HG03442 (cell line): Measurements from ENCODE around the gene OPRL1.
A peak's percentile ranks its signal among the peaks of the same experiment; 100 is the strongest.

ENCODE experiments used
- ATAC-seq: cut with Tn5 transposase; IDR thresholded peaks from one replicate; pipeline ENCODE4 v1.9.1; 2021; ENCODE audit warnings: mild to moderate bottlenecking, moderate library complexity; ENCODE audit not compliant: unreplicated experiment

The OPRL1 gene

DNA sequence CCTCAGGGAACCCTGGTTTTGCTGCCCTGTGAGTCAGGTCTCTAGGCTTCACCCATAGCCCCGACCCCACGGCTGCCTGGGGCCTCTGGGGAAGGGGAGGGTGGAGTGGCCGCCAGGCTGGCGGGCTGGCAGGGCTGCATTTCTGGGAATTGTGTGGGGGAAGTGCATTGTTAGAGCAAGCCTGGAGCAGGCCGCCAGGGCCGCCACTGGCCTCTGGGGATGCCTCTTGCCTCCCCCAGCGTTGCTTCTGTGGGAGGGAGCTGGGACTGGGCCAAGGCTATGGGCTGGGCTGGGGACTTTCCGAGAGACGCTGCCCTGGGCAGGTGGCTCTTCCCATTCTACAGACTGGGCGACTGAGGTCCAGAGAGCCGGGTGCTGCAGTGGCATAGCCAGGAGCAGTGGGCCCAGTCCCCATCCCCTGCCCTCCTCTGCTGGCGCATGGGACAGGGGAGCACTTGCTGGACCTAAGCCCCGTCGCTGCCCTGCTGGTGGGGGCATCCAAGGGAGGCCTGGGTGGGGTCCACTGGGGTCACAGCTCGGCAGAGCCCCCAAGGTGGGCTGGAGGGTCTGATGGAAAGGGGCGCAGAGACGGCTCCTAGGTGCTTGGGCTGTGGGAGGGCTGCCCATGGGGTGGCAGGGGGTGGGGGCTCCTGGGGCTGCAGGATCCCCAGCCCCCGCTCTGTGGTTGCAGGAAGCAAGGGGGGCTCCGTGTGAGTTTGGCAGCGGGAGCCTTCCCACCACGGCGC is 23.8 kb upstream of the OPRL1 start:
- ATAC-seq, result no peak

DNA sequence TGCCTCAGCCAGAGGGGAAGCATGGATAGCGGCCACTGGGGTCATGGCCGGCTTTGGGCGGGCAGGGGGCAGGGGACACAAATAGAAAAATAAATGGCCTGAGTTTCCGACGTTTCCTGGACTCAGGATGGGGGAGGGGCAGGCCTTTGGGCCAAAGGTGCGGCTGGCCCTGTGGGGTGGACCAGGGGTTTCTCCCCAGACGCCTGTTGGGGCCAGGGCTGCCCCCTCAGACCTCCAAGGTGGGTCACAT is 23.3 kb upstream of the OPRL1 start:
- ATAC-seq, result no peak

DNA sequence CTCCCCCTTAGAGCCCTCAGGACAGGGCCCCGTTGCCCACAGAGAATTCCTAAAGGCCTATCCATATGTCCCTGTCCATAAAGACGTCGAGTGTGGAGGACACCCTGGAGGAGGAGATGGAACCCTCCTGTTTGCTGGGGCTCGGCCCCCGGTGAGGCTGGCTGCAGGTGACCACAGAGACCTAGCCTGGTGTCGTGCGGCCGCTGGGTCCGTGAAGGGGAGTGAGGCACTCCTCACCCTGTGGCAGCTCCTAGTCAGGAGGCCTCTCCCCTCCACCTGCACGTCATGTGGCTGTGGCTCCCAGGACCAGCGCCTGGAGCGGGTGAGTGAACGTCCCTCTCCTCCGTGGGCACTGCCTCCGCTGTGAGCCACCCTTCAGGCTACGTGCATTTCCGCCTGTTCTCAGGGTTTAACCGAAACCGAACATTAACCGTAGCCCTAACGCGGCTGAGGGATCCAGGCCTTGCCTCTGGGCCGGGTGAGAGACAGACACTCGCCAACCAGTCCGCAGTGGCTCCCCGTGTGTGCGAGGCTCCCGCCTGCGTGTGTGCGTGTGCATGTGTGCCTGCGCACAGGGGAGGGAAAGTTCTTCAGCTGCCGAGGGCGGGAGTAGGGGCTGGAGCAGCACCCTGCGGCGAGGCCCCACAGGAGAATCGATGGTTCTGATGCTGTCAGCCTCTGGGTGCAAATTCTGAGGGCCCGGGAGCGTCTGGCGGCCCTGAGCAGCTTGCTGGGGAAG is 22.8 kb upstream of the OPRL1 start:
- ATAC-seq, result peak; percentile 11

DNA sequence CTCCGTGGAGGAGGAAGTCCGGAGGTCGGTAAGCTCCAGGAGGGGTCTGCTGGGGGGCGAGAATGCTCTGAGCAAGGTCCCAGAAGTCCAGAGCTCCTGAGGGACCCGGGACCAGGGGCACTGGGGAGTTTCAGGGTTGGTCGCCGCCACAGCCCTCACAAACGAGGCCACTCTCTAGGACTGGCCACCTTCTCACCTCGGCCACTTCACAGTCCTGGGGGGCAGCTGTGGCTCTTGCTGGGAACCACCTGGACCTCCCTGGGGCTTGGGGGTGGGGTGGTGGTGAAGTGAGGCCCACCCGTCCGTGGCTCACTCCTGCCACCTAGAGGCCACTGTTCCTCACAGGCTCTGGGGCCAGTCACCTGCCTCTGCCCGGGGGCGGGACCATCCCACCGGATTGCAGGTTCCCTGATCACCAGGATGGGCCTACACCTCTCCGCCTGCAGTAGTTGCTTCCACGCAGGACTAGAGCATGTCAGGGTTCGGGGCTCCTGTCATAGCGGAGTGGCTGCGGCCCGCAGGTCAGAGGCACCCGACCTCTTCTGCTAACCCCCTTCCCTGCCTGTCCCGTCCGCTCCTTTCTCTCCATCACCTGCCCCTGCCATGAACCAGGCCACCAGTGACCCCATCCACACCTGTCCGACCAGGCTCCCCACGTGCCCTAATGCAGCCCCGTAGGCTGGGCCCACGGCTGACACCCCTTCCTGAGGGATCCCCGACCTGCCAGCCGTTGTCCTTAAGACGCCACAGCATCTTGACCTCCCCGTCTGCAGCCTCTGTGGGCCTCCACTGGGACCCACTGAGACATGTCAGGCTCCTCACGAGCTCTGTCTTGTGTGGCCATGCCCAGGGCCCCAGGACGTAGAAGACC is 22.0 kb upstream of the OPRL1 start:
- peak; percentile 38 for ATAC-seq

DNA sequence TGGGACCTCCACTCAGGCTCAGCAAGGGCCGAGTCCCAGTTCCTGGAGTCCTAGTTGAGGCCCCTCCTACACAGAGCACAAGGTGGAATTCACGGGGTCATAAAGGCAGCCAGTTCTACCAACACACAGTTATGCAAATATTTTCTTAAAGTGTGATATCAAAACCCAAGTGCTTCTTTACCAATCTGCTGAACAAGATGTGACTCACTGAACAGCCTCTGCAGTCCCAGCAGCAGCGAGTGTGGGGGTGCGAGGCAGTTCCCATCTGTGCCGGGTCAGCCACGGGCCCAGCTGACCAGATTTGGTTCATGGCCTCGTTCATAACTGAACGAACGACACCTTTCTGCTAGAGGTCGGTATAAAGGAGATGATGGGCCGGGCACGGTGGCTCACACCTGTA is 21.3 kb upstream of the OPRL1 start:
- no peak for ATAC-seq

DNA sequence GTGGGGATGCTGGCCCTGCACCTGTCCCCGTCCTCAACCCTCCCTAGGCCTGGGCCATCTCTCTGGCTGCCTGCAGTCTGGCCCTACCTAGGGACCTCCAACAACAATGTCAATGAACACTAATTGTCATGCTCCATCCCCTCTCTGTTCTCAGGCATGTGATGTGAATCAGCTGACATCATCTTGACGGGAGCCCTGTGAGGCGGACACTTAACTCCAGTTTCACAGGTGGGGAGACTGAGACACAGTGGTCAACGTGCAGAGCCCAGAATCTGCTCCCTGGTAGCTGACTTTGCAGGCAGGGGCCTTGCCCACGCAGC is 17.6 kb upstream of the OPRL1 start:
- ATAC-seq, result no peak

DNA sequence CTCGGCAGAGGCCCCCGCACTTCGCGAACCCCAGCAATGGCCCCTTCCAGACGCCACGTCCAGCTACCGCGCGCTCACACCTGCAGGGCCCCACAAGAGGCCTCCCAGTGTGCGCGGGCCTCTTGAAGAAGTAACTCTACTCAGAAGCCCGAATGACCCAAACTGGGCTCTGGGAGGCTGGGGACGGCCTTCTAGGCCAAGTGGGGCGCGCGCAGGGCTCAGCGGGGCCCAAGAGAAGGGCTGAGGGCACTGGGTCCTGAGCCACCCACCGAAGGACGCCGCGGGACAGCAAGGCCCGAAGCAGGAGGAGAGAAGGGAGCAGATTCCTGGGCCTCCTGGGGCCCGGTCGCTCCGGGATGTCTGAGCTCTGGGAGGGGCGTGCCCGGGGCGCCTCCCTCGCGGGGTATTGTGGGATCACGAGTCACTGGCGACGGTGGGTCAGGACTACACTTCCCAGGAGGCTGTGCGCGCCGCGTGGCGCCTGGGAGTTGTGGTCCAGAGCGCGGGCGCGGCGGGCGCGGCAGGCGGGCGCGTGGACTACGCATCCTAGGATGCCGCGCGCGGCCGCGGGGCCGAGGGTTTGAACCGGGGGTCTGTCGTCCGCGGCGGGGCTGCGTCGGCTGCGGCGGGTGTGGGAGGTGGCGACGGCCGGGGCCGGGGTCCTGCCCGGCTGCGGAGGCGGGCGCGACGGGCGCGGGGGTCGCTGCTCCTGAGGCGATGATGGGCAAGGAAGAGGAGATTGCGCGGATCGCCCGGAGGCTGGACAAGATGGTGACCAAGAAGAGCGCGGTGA is 17.1 kb upstream of the OPRL1 start, which contains the start of gene TCEA2:
TCEA2 (plus strand) TSS at position 603 of the 793 bp plus-strand sequence; CDS start at position 718, 115 bp downstream.
- peak; percentile 71 for ATAC-seq

DNA sequence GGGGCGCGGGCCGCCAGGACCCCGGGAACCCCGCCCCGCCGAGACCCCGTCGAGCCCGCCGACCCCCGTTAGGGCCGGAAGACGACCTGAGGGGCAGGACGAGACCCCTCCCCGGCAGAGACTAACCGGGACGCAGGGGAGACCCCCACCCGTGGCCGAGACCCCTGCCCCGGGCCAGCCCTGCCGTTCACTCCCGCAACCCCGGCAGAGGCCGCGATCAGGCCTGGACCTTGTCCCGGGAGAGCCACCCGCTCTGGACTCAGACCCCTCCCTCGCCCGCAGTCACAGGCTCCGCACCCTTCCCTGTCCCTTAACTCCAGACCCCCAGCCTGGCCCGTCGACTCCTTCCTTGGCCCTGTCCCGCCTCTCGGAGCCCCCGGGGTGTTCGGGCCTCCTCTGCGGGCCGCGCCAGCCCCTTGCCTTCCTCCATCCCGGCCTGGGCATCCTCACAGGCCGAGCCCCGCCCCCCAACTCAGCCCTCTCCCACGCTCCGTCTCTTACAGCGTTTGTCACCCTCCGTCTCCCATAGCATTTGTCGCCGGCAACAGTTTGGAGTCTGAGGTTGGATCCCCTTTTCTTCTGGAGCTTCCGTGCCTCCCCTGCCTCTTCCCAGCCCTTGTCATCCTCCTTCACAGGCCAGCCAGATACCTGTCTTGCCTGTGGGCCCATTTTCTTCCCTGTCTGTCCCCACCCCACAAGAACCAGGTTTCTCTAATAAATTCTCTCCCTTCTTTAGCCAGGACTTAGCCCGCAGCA is 16.3 kb upstream of the OPRL1 start:
- no peak for ATAC-seq

DNA sequence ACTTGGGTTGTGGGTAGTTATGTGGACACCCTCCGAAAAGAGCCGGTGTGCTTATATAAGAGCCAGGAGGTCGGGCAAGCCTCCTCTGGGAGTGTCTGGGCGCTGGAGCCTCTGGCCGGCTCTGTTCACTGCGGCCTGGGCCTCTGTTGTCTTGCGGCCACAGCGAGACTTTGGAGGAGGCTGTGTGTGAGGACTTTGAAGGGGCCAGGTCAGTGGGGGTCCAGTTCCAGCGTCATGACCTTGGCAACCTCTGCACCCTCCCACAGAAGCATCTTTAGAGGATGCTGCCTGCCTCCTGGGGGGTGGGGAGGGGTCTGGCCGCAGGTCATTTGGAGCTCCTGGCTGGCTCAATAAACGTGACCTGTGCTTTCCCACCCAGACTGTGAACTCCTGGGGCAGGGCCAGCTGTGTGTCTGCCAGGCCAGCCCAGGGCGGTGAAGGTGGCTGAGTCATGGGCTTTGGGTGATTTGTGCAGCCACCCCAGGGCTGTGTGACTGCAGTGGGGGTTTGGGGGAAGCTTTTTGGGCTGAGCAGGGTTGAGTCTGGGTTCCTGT is 15.7 kb upstream of the OPRL1 start:
- no peak for ATAC-seq

DNA sequence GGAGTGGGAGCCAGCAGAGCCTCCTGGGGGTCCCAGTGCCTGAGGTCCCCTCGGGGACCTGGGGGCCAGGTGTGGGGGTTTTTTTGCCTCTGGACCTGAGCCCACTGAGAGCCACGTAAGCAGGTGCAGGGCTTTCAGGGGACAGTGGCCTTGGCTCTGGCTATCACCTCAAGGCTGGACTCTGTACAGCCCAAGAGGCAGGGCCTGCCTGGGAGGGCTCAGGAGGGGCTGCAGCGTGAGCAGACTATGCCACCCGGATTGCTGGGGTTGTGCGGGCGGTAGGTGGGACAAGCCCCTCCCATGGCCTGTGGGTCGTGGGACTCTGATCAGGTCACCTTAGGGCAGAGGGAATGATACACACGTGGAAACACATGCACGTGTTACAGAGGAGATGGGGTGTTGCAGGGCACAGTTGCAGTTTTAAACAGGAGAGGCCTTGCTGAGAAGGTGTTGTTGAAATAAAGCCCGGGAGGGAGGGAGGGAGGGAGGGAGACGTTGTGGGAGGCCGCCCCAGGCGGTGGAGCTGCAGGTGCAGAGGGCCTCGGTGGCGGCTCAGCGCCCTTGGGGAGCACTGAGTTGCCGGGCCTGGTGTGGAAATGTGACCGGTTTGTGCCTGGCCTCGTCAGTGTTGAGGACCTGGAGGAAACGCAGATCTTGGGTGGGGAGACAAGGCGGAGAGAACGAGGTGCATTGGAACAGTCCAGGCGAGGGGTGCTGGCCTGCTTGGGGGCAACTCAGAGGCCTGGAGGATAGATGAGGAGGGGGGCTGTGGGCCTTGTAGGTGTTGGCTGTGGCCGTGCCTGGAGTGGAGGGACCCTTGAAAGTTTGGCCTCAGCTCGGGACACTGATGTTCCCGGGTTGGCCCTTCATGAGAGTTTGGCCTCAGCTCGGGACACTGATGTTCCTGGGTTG is 14.6 kb upstream of the OPRL1 start:
- ATAC-seq, result no peak

DNA sequence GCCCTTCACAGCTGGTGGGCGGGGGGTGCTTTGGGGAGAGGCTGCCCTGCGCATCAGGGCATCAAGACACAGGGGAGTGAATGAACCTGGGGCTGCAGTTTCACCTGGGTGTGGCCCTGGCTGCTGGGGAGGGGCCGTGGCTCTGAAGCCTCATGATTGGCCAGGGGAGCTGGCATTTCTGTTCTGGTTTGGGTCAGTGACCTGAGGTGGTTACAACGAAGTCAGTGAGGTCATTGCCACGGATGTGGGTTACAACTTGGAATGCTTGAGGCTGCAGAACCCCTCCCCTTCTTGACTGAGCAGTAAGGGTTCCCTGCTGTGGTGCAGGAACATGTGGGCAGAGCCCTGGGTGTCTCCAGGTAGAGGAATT is 13.9 kb upstream of the OPRL1 start:
- no peak for ATAC-seq

DNA sequence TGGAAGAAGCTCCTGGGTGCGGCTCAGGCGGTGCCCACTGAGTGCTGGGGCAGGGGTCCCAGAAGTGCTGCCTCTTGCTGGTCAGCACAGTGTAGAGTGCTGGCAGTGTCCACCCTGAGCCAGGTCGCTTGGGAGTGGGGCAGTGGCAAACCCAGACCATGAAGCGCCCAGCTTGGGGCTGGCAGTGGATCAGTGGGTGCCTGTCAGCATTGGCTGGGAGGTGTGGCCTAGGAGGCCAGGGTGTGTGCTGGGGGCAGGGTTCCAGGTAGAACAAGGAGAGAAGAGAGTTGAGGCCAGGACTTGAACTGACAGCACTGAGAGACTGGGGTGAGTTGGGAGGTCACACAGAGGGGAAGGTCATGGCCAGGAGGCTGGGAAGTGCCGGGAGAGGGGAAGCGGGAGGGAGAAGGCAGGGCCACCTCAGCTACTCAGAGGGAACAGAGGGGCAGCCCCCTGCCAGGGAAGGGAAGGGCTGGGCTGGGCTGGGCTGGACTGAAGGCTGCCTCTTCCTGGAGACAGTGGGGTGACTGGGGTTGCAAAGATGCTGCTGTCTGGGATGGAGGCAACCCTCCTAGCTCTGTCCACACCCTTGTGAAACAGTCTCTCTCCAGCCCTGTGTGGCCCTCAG is 12.8 kb upstream of the OPRL1 start:
- ATAC-seq, result no peak

DNA sequence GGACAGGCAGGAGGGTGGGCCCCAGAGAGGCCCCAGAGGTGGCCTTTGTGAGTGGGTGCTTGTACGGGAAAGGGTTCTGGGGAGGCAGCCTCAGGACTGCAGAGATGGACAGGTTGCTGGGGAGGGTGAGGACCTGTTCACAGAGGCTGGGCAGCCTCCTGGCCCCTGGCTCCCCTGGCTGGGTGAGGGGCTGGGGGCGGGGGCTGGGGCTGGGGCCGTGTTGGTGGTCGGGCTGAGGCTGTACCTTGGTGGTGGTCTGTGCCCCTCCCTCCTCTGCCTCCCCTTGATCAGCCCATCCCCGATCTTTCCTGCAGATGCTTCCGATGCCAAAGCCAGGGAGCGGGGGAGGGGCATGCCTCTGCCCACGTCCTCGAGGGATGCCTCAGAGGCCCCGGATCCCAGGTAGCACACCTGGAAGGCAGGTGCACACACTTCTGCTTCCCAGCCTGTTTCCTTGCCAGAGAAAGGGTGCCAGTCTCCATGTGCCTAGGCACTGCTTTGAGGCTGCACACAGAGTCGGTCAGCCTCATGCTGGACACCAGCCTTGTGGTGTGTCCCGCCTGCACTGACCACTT is 12.1 kb upstream of the OPRL1 start:
- no peak for ATAC-seq

DNA sequence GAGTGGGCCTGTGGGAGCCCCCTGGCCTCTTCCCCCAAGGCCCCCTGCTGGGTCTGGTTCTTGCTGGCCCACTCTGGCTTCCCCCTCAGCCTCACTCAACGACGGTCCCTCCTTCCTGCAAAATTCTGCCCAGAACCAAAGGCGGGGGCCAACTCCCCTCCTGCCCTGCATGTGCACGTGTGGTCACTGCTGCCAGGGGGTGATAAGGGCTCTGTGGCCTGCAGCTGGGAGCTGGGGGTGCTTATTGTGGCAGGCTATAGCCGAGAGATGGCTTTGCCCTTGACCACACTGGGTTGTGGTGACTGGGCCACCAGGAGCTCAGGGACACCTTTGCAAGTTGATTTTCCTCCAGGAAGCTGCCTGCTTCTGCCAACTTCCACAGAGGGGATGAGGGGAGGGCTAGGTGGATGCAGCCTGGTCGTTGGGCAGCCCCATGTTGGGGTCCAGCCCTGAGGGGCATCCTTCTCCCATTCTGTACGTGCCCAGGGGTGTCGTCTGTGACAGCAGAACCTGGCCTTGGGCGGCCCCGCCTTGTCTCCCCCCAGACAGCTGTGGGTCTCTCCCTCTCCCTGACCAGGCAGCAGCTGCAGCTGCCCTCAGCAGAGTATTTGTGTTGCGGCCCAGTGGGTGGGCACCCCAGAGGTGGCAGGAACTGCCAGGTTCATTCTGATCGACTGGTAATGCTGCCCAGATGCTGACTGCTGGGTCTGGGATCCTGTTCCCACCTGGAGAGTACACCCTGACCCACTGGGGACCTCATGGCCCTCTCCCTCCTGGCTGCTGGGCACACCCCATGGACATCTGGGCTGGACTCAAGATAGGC is 11.3 kb upstream of the OPRL1 start:
- ATAC-seq, result no peak

DNA sequence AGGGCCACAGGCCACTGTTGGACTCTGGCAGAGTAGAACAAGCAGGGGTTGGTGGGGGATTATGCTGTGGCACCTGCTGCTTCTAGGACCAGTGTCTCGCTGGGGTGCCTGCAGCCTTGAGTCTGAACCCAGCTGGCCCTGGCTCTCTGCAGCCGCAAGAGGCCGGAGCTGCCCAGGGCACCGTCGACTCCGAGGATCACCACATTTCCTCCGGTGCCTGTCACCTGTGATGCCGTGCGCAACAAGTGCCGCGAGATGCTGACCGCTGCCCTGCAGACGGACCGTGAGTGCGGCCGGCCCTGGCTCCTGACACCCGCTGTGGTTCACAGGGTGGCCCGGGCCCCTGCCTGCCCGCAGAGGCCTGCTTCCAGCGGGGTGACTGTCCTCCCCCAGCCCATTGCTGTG is 10.7 kb upstream of the OPRL1 start:
- ATAC-seq, result no peak

DNA sequence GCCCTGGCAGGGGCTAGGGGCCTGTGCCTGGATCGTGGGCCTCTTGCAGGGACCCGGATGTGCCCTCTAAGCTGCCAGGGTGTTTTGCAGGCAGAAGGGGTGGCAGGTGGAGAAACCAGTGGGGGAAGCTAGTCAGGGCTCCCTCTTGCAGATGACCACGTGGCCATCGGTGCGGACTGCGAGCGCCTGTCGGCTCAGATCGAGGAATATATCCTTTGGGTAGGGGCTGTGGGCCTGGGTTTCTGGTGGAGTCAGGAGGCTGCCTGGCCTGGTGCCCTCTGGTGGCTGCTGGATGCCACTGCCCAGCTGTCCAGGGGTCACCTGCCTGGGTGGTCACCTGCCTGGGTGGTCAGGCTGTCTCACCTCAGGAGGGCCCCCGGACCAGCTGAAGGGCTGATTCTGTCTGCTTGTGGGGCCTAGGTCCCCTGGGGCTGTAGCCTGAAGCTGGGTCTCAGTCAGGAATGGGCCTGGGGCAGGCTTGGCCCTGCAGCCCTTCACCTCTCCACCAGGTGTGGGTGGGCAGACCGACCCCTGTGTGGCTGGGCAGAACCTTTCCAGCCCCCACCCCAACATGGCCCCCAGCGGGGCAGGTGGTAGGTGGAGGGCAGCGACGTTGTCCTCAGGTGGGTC is 10.2 kb upstream of the OPRL1 start:
- ATAC-seq, result no peak
